Measurements from ENCODE around the gene GAST.
A peak's percentile ranks its signal among the peaks of the same experiment; 100 is the strongest.

The GAST gene

GRCh38 chr17:41738077-41738800 lies 26.1 kb downstream of the GAST start:
- FAIRE-seq (peak; percentile 86), DNase-seq (ENCODE audit: insufficient read length) (peak; percentile 93)
- TF ChIP-seq POLR2AphosphoS5 (IDR thresholded peaks at IDR 0.05; ENCODE audit: low read depth, low read length) (no peak), POLR2A (IDR thresholded peaks at IDR 0.05; ENCODE audit: low read depth, low read length) (no peak), TAF1 (IDR thresholded peaks at IDR 0.05; ENCODE audit: borderline replicate concordance, low read depth, low read length) (no peak)

- TF ChIP-seq TAF1 (IDR thresholded peaks at IDR 0.05; ENCODE audit: borderline replicate concordance, low read depth, low read length) (no peak), POLR2A (IDR thresholded peaks at IDR 0.05; ENCODE audit: low read depth, low read length) (no peak), POLR2AphosphoS5 (IDR thresholded peaks at IDR 0.05; ENCODE audit: low read depth, low read length) (no peak)
- FAIRE-seq, result no peak
- no peak for DNase-seq (ENCODE audit: insufficient read length)
Observed at GRCh38 chr17:41738801-41739112, 26.6 kb downstream of the GAST start.

GRCh38 chr17:41739661-41740352 lies 27.7 kb downstream of the GAST start:
- TF ChIP-seq TAF1 (IDR thresholded peaks at IDR 0.05; ENCODE audit: borderline replicate concordance, low read depth, low read length) (no peak), POLR2A (IDR thresholded peaks at IDR 0.05; ENCODE audit: low read depth, low read length) (no peak), POLR2AphosphoS5 (IDR thresholded peaks at IDR 0.05; ENCODE audit: low read depth, low read length) (no peak)
- DNase-seq (ENCODE audit: insufficient read length) (no peak), FAIRE-seq (no peak)

GRCh38 chr17:41740506-41740905 lies 28.4 kb downstream of the GAST start:
- FAIRE-seq, result no peak
- TF ChIP-seq POLR2A (IDR thresholded peaks at IDR 0.05; ENCODE audit: low read depth, low read length) (no peak), TAF1 (IDR thresholded peaks at IDR 0.05; ENCODE audit: borderline replicate concordance, low read depth, low read length) (no peak), POLR2AphosphoS5 (IDR thresholded peaks at IDR 0.05; ENCODE audit: low read depth, low read length) (no peak)

GRCh38 chr17:41741709-41742108 lies 29.6 kb downstream of the GAST start:
- FAIRE-seq, result no peak
- DNase-seq (ENCODE audit: insufficient read length), result no peak
- TF ChIP-seq TAF1 (IDR thresholded peaks at IDR 0.05; ENCODE audit: borderline replicate concordance, low read depth, low read length), result no peak
- no peak for TF ChIP-seq POLR2AphosphoS5 (IDR thresholded peaks at IDR 0.05; ENCODE audit: low read depth, low read length)
- TF ChIP-seq POLR2A (IDR thresholded peaks at IDR 0.05; ENCODE audit: low read depth, low read length), result no peak

More at GRCh38 chr17:41740506-41740905, 28.4 kb downstream of the GAST start:
- DNase-seq (ENCODE audit: insufficient read length), result no peak

- FAIRE-seq (no peak), DNase-seq (ENCODE audit: insufficient read length) (no peak)
- no peak for TF ChIP-seq POLR2A (IDR thresholded peaks at IDR 0.05; ENCODE audit: low read depth, low read length)
- no peak for TF ChIP-seq TAF1 (IDR thresholded peaks at IDR 0.05; ENCODE audit: borderline replicate concordance, low read depth, low read length)
- TF ChIP-seq POLR2AphosphoS5 (IDR thresholded peaks at IDR 0.05; ENCODE audit: low read depth, low read length), result no peak
Observed at GRCh38 chr17:41748275-41748674, 36.1 kb downstream of the GAST start.

- FAIRE-seq, result no peak
- DNase-seq (ENCODE audit: insufficient read length), result no peak
- TF ChIP-seq POLR2A (IDR thresholded peaks at IDR 0.05; ENCODE audit: low read depth, low read length) (no peak), TAF1 (IDR thresholded peaks at IDR 0.05; ENCODE audit: borderline replicate concordance, low read depth, low read length) (no peak), POLR2AphosphoS5 (IDR thresholded peaks at IDR 0.05; ENCODE audit: low read depth, low read length) (no peak)
Observed at GRCh38 chr17:41750862-41751261, 38.7 kb downstream of the GAST start.

GRCh38 chr17:41751288-41751687 lies 39.2 kb downstream of the GAST start:
- FAIRE-seq (no peak), DNase-seq (ENCODE audit: insufficient read length) (no peak)
- no peak for TF ChIP-seq POLR2AphosphoS5 (IDR thresholded peaks at IDR 0.05; ENCODE audit: low read depth, low read length)
- no peak for TF ChIP-seq TAF1 (IDR thresholded peaks at IDR 0.05; ENCODE audit: borderline replicate concordance, low read depth, low read length)
- no peak for TF ChIP-seq POLR2A (IDR thresholded peaks at IDR 0.05; ENCODE audit: low read depth, low read length)

GRCh38 chr17:41754066-41754465 lies 41.9 kb downstream of the GAST start:
- no peak for DNase-seq (ENCODE audit: insufficient read length)
- no peak for FAIRE-seq
- no peak for TF ChIP-seq TAF1 (IDR thresholded peaks at IDR 0.05; ENCODE audit: borderline replicate concordance, low read depth, low read length)

- TF ChIP-seq POLR2A (IDR thresholded peaks at IDR 0.05; ENCODE audit: low read depth, low read length), result no peak
- TF ChIP-seq POLR2AphosphoS5 (IDR thresholded peaks at IDR 0.05; ENCODE audit: low read depth, low read length), result no peak
- no peak for TF ChIP-seq TAF1 (IDR thresholded peaks at IDR 0.05; ENCODE audit: borderline replicate concordance, low read depth, low read length)
- FAIRE-seq (no peak), DNase-seq (ENCODE audit: insufficient read length) (no peak)
Observed at GRCh38 chr17:41758601-41759000, 46.5 kb downstream of the GAST start.

- FAIRE-seq, result no peak
- no peak for TF ChIP-seq POLR2A (IDR thresholded peaks at IDR 0.05; ENCODE audit: low read depth, low read length)
- TF ChIP-seq TAF1 (IDR thresholded peaks at IDR 0.05; ENCODE audit: borderline replicate concordance, low read depth, low read length), result no peak
- TF ChIP-seq POLR2AphosphoS5 (IDR thresholded peaks at IDR 0.05; ENCODE audit: low read depth, low read length), result no peak
- no peak for DNase-seq (ENCODE audit: insufficient read length)
Observed at GRCh38 chr17:41760878-41761277, 48.7 kb downstream of the GAST start.

- TF ChIP-seq POLR2AphosphoS5 (IDR thresholded peaks at IDR 0.05; ENCODE audit: low read depth, low read length) (no peak), TAF1 (IDR thresholded peaks at IDR 0.05; ENCODE audit: borderline replicate concordance, low read depth, low read length) (no peak), POLR2A (IDR thresholded peaks at IDR 0.05; ENCODE audit: low read depth, low read length) (no peak)
- FAIRE-seq, result no peak
- no peak for DNase-seq (ENCODE audit: insufficient read length)
Observed at GRCh38 chr17:41762391-41762790, 50.3 kb downstream of the GAST start.

Data from GM12892 (cell line).